HG03280 (cell line): ENCODE results near the gene CHID1.

ENCODE experiments used
- ATAC-seq: cut with Tn5 transposase; IDR thresholded peaks from one replicate; pipeline ENCODE4 v1.9.1; 2021; ENCODE audit warnings: mild to moderate bottlenecking, moderate library complexity; ENCODE audit not compliant: unreplicated experiment

CHID1 gene

GRCh38 chr11:933142-933851 lies 22.7 kb upstream of the CHID1 start:
- ATAC-seq = no peak

GRCh38 chr11:932435-932834 lies 21.8 kb upstream of the CHID1 start:
- no peak for ATAC-seq

GRCh38 chr11:931385-931784 lies 20.8 kb upstream of the CHID1 start:
- no peak for ATAC-seq

GRCh38 chr11:929405-929804 lies 18.8 kb upstream of the CHID1 start:
- no peak for ATAC-seq

- ATAC-seq = no peak
Measured at GRCh38 chr11:928786-929185, 18.2 kb upstream of the CHID1 start.

GRCh38 chr11:927871-928270 lies 17.3 kb upstream of the CHID1 start:
- no peak for ATAC-seq

- no peak for ATAC-seq
Measured at GRCh38 chr11:926341-926916, 15.8 kb upstream of the CHID1 start.

- ATAC-seq = peak; percentile 84
Measured at GRCh38 chr11:925496-926301, 15.1 kb upstream of the CHID1 start, which contains the start of gene AP2A2. TSS of gene AP2A2 (plus strand) at chr11:925870. CDS start at chr11:926022, 152 bp downstream.

GRCh38 chr11:925158-925495 lies 14.5 kb upstream of the CHID1 start:
- no peak for ATAC-seq

- ATAC-seq = no peak
Measured at GRCh38 chr11:924406-925157, 14.0 kb upstream of the CHID1 start.

- no peak for ATAC-seq
Measured at GRCh38 chr11:923691-924405, 13.2 kb upstream of the CHID1 start.

- no peak for ATAC-seq
Measured at GRCh38 chr11:921921-922678, 11.5 kb upstream of the CHID1 start.

GRCh38 chr11:917426-917825 lies 6.8 kb upstream of the CHID1 start:
- no peak for ATAC-seq

GRCh38 chr11:914747-915501 lies 4.3 kb upstream of the CHID1 start:
- no peak for ATAC-seq

- no peak for ATAC-seq
Measured at GRCh38 chr11:914204-914603, 3.6 kb upstream of the CHID1 start.

GRCh38 chr11:913043-913442 lies 2.4 kb upstream of the CHID1 start:
- no peak for ATAC-seq

GRCh38 chr11:912266-912665 lies 1.7 kb upstream of the CHID1 start:
- ATAC-seq = no peak

GRCh38 chr11:911890-912219 lies 1.2 kb upstream of the CHID1 start:
- ATAC-seq = no peak
